Peyer's patch (tissue), 4 donors: Measurements from ENCODE around the gene S1PR2. TPM values are rescaled to one million over a fixed set of nuclear protein-coding genes. Genes with fewer than 3 reads are reported as not detected.

Experiments used
- DNase-seq, 3 donors: peaks; one replicate each; pipeline ENCODE4 v3.0.0-alpha.2; 2017 to 2019
- H3K27ac ChIP-seq, 4 donors: fragments of 200-600 bp; sonication (generic); one replicate each; pipeline ENCODE4 v1.5.1; 2016 to 2019
- H3K27me3 ChIP-seq, 2 donors: fragments of 200-600 bp; sonication (generic); one replicate each; pipeline ENCODE4 v1.5.1; 2019
- H3K36me3 ChIP-seq, 3 donors: fragments of 200-600 bp; sonication (generic); one replicate each; pipeline ENCODE4 v1.5.1; 2016 to 2019
- H3K4me1 ChIP-seq, 4 donors: fragments of 200-600 bp; sonication (generic); one replicate each; pipeline ENCODE4 v1.5.1; 2016 to 2019
- H3K4me3 ChIP-seq, 4 donors: fragments of 200-600 bp; sonication (generic); 1 replicate in 3 of 4; 2 replicates in 1 of 4; pipeline ENCODE4 v1.5.1; 2016 to 2019; ENCODE audit warnings: mild to moderate bottlenecking in 1 of 4
- H3K9me3 ChIP-seq, 4 donors: fragments of 200-600 bp; sonication (generic); one replicate each; pipeline ENCODE4 v1.5.1; 2016 to 2019; ENCODE audit warnings: mild to moderate bottlenecking in 1 of 4
- CTCF ChIP-seq, 6 experiments: fragments of 450-650 bp in 4 of 6; fragments of 200-600 bp in 2 of 6; sonication (generic) in 1 of 6; IDR thresholded peaks; one replicate each; pipeline ENCODE4 v1.5.1; 2017 to 2019; ENCODE audit warnings: antibody characterized with exemption in 6 of 6, mild to moderate bottlenecking in 3 of 6, moderate library complexity in 1 of 6
- POLR2A ChIP-seq, 2 donors: fragments of 450-650 bp; IDR thresholded peaks; one replicate each; pipeline ENCODE4 v1.5.1; 2017; ENCODE audit warnings: antibody characterized with exemption in 2 of 2, mild to moderate bottlenecking in 2 of 2, moderate library complexity in 2 of 2
- total RNA-seq, 4 donors: library from RNA; depleted of rRNA; stranded (reverse); fragments of >200 nt; gene quantifications; one replicate each; pipeline ENCODE4 v1.1.0, GENCODE V29; 2016

S1PR2 gene
- total RNA-seq, 4 donors from 2014 or later = 2.8 to 4.8 (median 3.1) TPM

- Histone ChIP-seq H3K27me3 (no peaks in the 10 kb centered on the region), H3K36me3 (peaks cover 0 to 5% (median 0%) of the 10 kb centered on the region in 3 donors), H3K27ac (peak overlapping the region; percentile 64 to 79 (median 66)), H3K4me3 (no peak overlapping the region), H3K9me3 (no peaks in the 10 kb centered on the region), H3K4me1 (peaks cover 0 to 20% (median 7%) of the 10 kb centered on the region in 4 donors)
- no peak for TF ChIP-seq POLR2A (IDR thresholded peaks at IDR 0.05)
- TF ChIP-seq CTCF (IDR thresholded peaks at IDR 0.05) = no peak
- no peak for DNase-seq
These were observed 5.1 kb downstream of the S1PR2 start for GRCh38 chr19:10226021-10226375.

- no peak for TF ChIP-seq POLR2A (IDR thresholded peaks at IDR 0.05)
- TF ChIP-seq CTCF (IDR thresholded peaks at IDR 0.05) = no peak
- no peak for DNase-seq
- H3K27me3 ChIP-seq = no peaks in the 10 kb centered on the region
- no peaks in the 10 kb centered on the region for H3K9me3 ChIP-seq
- peaks cover 0 to 5% (median 0%) of the 10 kb centered on the region in 3 donors for H3K36me3 ChIP-seq
- H3K4me1 ChIP-seq = peaks cover 0 to 10% (median 3%) of the 10 kb centered on the region in 4 donors
- H3K4me3 ChIP-seq = no peak overlapping the region
- H3K27ac ChIP-seq = no peak overlapping the region
These were observed 6.8 kb downstream of the S1PR2 start for GRCh38 chr19:10224337-10224736.

GRCh38 chr19:10223488-10224213 is 7.5 kb downstream of the S1PR2 start:
- Histone ChIP-seq H3K9me3 (no peaks in the 10 kb centered on the region), H3K27me3 (no peaks in the 10 kb centered on the region), H3K4me1 (peaks cover 0 to 6% (median 2%) of the 10 kb centered on the region in 4 donors), H3K4me3 (no peak overlapping the region), H3K27ac (no peak overlapping the region), H3K36me3 (peaks cover 0 to 5% (median 0%) of the 10 kb centered on the region in 3 donors)
- no peak for DNase-seq
- TF ChIP-seq POLR2A (IDR thresholded peaks at IDR 0.05) (no peak), CTCF (IDR thresholded peaks at IDR 0.05) (no peak)

GRCh38 chr19:10222201-10222890 is 8.8 kb downstream of the S1PR2 start:
- H3K36me3 ChIP-seq = peaks cover 0 to 5% (median 0%) of the 10 kb centered on the region in 3 donors
- H3K4me1 ChIP-seq = peaks cover 0 to 6% (median 0%) of the 10 kb centered on the region in 4 donors
- TF ChIP-seq CTCF (IDR thresholded peaks at IDR 0.05) = no peak
- TF ChIP-seq POLR2A (IDR thresholded peaks at IDR 0.05) = no peak
- no peaks in the 10 kb centered on the region for H3K27me3 ChIP-seq
- DNase-seq = no peak
- H3K27ac ChIP-seq = no peak overlapping the region
- H3K9me3 ChIP-seq = no peaks in the 10 kb centered on the region
- no peak overlapping the region for H3K4me3 ChIP-seq

GRCh38 chr19:10220695-10221094 is 10.4 kb downstream of the S1PR2 start:
- no peak overlapping the region for H3K27ac ChIP-seq
- peaks cover 0 to 5% (median 0%) of the 10 kb centered on the region in 3 donors for H3K36me3 ChIP-seq
- no peaks in the 10 kb centered on the region for H3K27me3 ChIP-seq
- no peaks in the 10 kb centered on the region for H3K9me3 ChIP-seq
- no peak for TF ChIP-seq CTCF (IDR thresholded peaks at IDR 0.05)
- TF ChIP-seq POLR2A (IDR thresholded peaks at IDR 0.05) = no peak
- H3K4me1 ChIP-seq = peaks cover 0 to 6% (median 0%) of the 10 kb centered on the region in 4 donors
- DNase-seq = no peak
- no peak overlapping the region for H3K4me3 ChIP-seq
